ENCODE results near the gene PTGFRN. TPM values are rescaled to one million over a fixed set of nuclear protein-coding genes. Genes with fewer than 3 reads are reported as not detected.

PTGFRN gene
- total RNA-seq, 2 donors from 2014 or later: 41.6 to 43.2 TPM

GRCh38 chr1:116908820-116909511 lies 750 bp upstream of the PTGFRN start:
- no peak for TF ChIP-seq CTCF (conservative IDR thresholded peaks at IDR 0.05)
- Histone ChIP-seq H3K9me3 (ENCODE audit: control insufficient read depth, low read length) (no peaks in the 10 kb centered on the region), H3K27ac (ENCODE audit: low read depth, low read length) (no peak overlapping the region), H3K27me3 (ENCODE audit: control insufficient read depth, insufficient read depth, low read length, poor library complexity, severe bottlenecking) (no peaks in the 10 kb centered on the region), H3K36me3 (ENCODE audit: control insufficient read depth, insufficient read depth, low read length) (peaks cover 5% of the 10 kb centered on the region), H3K9ac (ENCODE audit: extremely low read depth, low read length, poor library complexity, severe bottlenecking) (peak overlapping the region; percentile 35), H3K4me1 (ENCODE audit: control insufficient read depth, insufficient read depth, low read length) (peaks cover 13% of the 10 kb centered on the region), H3K4me3 (ENCODE audit: low read length) (peak overlapping the region; percentile 83)
- peak; percentile 73 for DNase-seq
- H3K27ac Mint-ChIP-seq: peak overlapping the region; percentile 88
- H3K36me3 Mint-ChIP-seq (ENCODE audit: low read depth): no peaks in the 10 kb centered on the region
- 40 to 42% methylated on average over 6 to 13 of the region's 13 CpGs for WGBS, 2 experiments (ENCODE audit: insufficient coverage in 1 of 2, insufficient read length in 1 of 2)
- no peaks in the 10 kb centered on the region for H3K9me3 Mint-ChIP-seq
- peaks cover 8% of the 10 kb centered on the region for H3K4me1 Mint-ChIP-seq
- no peaks in the 10 kb centered on the region for H3K27me3 Mint-ChIP-seq (ENCODE audit: insufficient read depth)
- H3K4me3 Mint-ChIP-seq: no peak overlapping the region

- Mint-ChIP-seq H3K36me3 (ENCODE audit: low read depth) (no peaks in the 10 kb centered on the region), H3K27me3 (ENCODE audit: insufficient read depth) (no peaks in the 10 kb centered on the region)
- H3K9ac ChIP-seq (ENCODE audit: extremely low read depth, low read length, poor library complexity, severe bottlenecking): peak overlapping the region; percentile 63
These were observed 867 bp downstream of the PTGFRN start for GRCh38 chr1:116910379-116911187.

GRCh38 chr1:116911188-116911553 lies 1.5 kb downstream of the PTGFRN start:
- Mint-ChIP-seq H3K4me1 (peaks cover 16% of the 10 kb centered on the region), H3K27me3 (ENCODE audit: insufficient read depth) (no peaks in the 10 kb centered on the region), H3K36me3 (ENCODE audit: low read depth) (no peaks in the 10 kb centered on the region), H3K4me3 (no peak overlapping the region), H3K9me3 (no peaks in the 10 kb centered on the region), H3K27ac (no peak overlapping the region)
- Histone ChIP-seq H3K4me3 (ENCODE audit: low read length) (peak overlapping the region; percentile 83), H3K9me3 (ENCODE audit: control insufficient read depth, low read length) (no peaks in the 10 kb centered on the region), H3K36me3 (ENCODE audit: control insufficient read depth, insufficient read depth, low read length) (peaks cover 5% of the 10 kb centered on the region), H3K27me3 (ENCODE audit: control insufficient read depth, insufficient read depth, low read length, poor library complexity, severe bottlenecking) (no peaks in the 10 kb centered on the region), H3K27ac (ENCODE audit: low read depth, low read length) (no peak overlapping the region), H3K4me1 (ENCODE audit: control insufficient read depth, insufficient read depth, low read length) (peaks cover 13% of the 10 kb centered on the region), H3K9ac (ENCODE audit: extremely low read depth, low read length, poor library complexity, severe bottlenecking) (peak overlapping the region; percentile 63)
- DNase-seq: peak; percentile 52
- WGBS, 2 experiments (ENCODE audit: insufficient coverage in 1 of 2, insufficient read length in 1 of 2): 39 to 50% methylated on average over 6 of the region's 6 CpGs
- no peak for TF ChIP-seq CTCF (conservative IDR thresholded peaks at IDR 0.05)

More at GRCh38 chr1:116910379-116911187, 867 bp downstream of the PTGFRN start:
- DNase-seq: peak; percentile 78
- Mint-ChIP-seq H3K9me3 (no peaks in the 10 kb centered on the region), H3K4me3 (no peak overlapping the region), H3K4me1 (peaks cover 10% of the 10 kb centered on the region), H3K27ac (no peak overlapping the region)
- no peaks in the 10 kb centered on the region for H3K27me3 ChIP-seq (ENCODE audit: control insufficient read depth, insufficient read depth, low read length, poor library complexity, severe bottlenecking)
- peaks cover 5% of the 10 kb centered on the region for H3K36me3 ChIP-seq (ENCODE audit: control insufficient read depth, insufficient read depth, low read length)
- peak overlapping the region; percentile 83 for H3K4me3 ChIP-seq (ENCODE audit: low read length)
- H3K4me1 ChIP-seq (ENCODE audit: control insufficient read depth, insufficient read depth, low read length): peaks cover 13% of the 10 kb centered on the region
- no peak for TF ChIP-seq CTCF (conservative IDR thresholded peaks at IDR 0.05)
- H3K27ac ChIP-seq (ENCODE audit: low read depth, low read length): no peak overlapping the region
- WGBS, 2 experiments (ENCODE audit: insufficient coverage in 1 of 2, insufficient read length in 1 of 2): 1 to 2% methylated on average over 56 to 64 of the region's 64 CpGs
- no peaks in the 10 kb centered on the region for H3K9me3 ChIP-seq (ENCODE audit: control insufficient read depth, low read length)
